Adipose tissue (tissue), 3 donors: Measurements from ENCODE around the gene ZFAND2B. TPM values are rescaled to one million over a fixed set of nuclear protein-coding genes. Genes with fewer than 3 reads are reported as not detected.

Experiments
- polyA plus RNA-seq, 3 donors: library from polyadenylated mRNA; stranded (reverse); fragments of 200-250 nt; gene quantifications; one replicate each; pipeline ENCODE4 v1.2.3, GENCODE V29; 2013
- donor health status: healthy with polysubstance abuse.
- donor health status: Bipolar disorder and iron deficiency.
- donor health status: healthy.

ZFAND2B gene
- polyA plus RNA-seq, 3 donors: 26.0 to 38.9 (median 27.3) TPM

Other genes with a start within 250 kb of the ZFAND2B start
- under 1 TPM in 2 of 3 donors, not detected in 1; 0.06 to 0.58 TPM for gene CDK5R2, start 247.1 kb upstream of the ZFAND2B start, polyA plus RNA-seq
- under 1 TPM in 2 of 3 donors, not detected in 1; 0.09 to 0.58 TPM for gene FEV, start 221.6 kb upstream of the ZFAND2B start, polyA plus RNA-seq
- 10 to 100 TPM in 1 of 3 donors, not detected in 2; 12.9 TPM for gene CRYBA2, start 213.4 kb upstream of the ZFAND2B start, polyA plus RNA-seq
- gene CFAP65, start 165.3 kb upstream of the ZFAND2B start, polyA plus RNA-seq: under 1 TPM in 2 of 3 donors, not detected in 1; 0.03 to 0.04 TPM
- gene IHH, start 145.9 kb upstream of the ZFAND2B start, polyA plus RNA-seq: 1 to 10 TPM in 1 of 3 donors, under 1 TPM in 2; 0.02 to 1.4 (median 0.22) TPM
- 10 to 100 TPM in 1 of 3 donors, 1 to 10 TPM in 2; 8.8 to 12.8 (median 9.4) TPM for gene NHEJ1, start 46.0 kb upstream of the ZFAND2B start, polyA plus RNA-seq
- gene SLC23A3, start 36.8 kb upstream of the ZFAND2B start, polyA plus RNA-seq: 1 to 10 TPM in 1 of 3 donors, under 1 TPM in 2; 0.48 to 2.0 (median 0.64) TPM
- gene CNPPD1, start 29.9 kb upstream of the ZFAND2B start, polyA plus RNA-seq: 10 to 100 TPM; 33.4 to 58.3 (median 48.4) TPM
- gene RETREG2, start 28.5 kb upstream of the ZFAND2B start, polyA plus RNA-seq: 10 to 100 TPM; 34.3 to 44.2 (median 40.2) TPM
- 10 to 100 TPM; 15.3 to 43.3 (median 28.1) TPM for gene ABCB6, start 12.2 kb downstream of the ZFAND2B start, polyA plus RNA-seq
- 10 to 100 TPM; 11.4 to 32.1 (median 21.2) TPM for gene ATG9A, start 22.9 kb downstream of the ZFAND2B start, polyA plus RNA-seq
- gene ANKZF1, start 23.0 kb downstream of the ZFAND2B start, polyA plus RNA-seq: 10 to 100 TPM; 15.7 to 23.0 (median 20.7) TPM
- 10 to 100 TPM in 2 of 3 donors, 1 to 10 TPM in 1; 2.1 to 12.9 (median 11.8) TPM for gene GLB1L, start 38.7 kb downstream of the ZFAND2B start, polyA plus RNA-seq
- gene STK16, start 38.7 kb downstream of the ZFAND2B start, polyA plus RNA-seq: 10 to 100 TPM; 33.8 to 36.6 (median 33.9) TPM
- not detected for gene TUBA4B, start 46.5 kb downstream of the ZFAND2B start, polyA plus RNA-seq
- gene TUBA4A, start 47.1 kb downstream of the ZFAND2B start, polyA plus RNA-seq: 10 to 100 TPM; 20.5 to 39.3 (median 30.0) TPM
- 10 to 100 TPM; 51.6 to 78.9 (median 68.9) TPM for gene DNAJB2, start 72.6 kb downstream of the ZFAND2B start, polyA plus RNA-seq
- gene PTPRN, start 102.6 kb downstream of the ZFAND2B start, polyA plus RNA-seq: 10 to 100 TPM in 1 of 3 donors, under 1 TPM in 1, not detected in 1; 0.45 to 15.5 TPM
- gene RESP18, start 126.0 kb downstream of the ZFAND2B start, polyA plus RNA-seq: not detected
- 100 to 1,000 TPM in 1 of 3 donors, 10 to 100 TPM in 2; 43.8 to 100 (median 95.8) TPM for gene DNPEP, start 181.1 kb downstream of the ZFAND2B start, polyA plus RNA-seq
- gene DES, start 211.6 kb downstream of the ZFAND2B start, polyA plus RNA-seq: 10 to 100 TPM; 18.9 to 35.8 (median 25.4) TPM
- 10 to 100 TPM in 1 of 3 donors, 1 to 10 TPM in 2; 3.4 to 22.5 (median 6.8) TPM for gene SPEG, start 228.1 kb downstream of the ZFAND2B start, polyA plus RNA-seq